HEK293 (cell line): ENCODE measurements around the gene SMARCD1.

Source experiments
- BCL11B ChIP-seq: fragments of 450-650 bp; formaldehyde crosslinking; IDR thresholded peaks from 2 replicates; pipeline ENCODE4 v1.5.1; 2016; ENCODE audit warnings: low read depth, missing biosample characterization, missing genetic modification characterization
- GFI1B ChIP-seq: fragments of 450-650 bp; formaldehyde crosslinking; IDR thresholded peaks from 2 replicates; pipeline ENCODE4 v1.5.1; 2016; ENCODE audit warnings: missing biosample characterization, missing genetic modification characterization
- HOXC10 ChIP-seq: sonication (generic); formaldehyde crosslinking; IDR thresholded peaks from 2 replicates; pipeline ENCODE4 v1.8.1; 2023; ENCODE audit warnings: mild to moderate bottlenecking, missing genetic modification reagents
- KLF7 ChIP-seq: fragments of 450-650 bp; formaldehyde crosslinking; IDR thresholded peaks from 2 replicates; pipeline ENCODE4 v1.5.1; 2016; ENCODE audit warnings: missing biosample characterization, missing genetic modification characterization, borderline replicate concordance
- MZF1 ChIP-seq: fragments of 450-650 bp; formaldehyde crosslinking; IDR thresholded peaks from 2 replicates; pipeline ENCODE4 v1.5.1; 2017; ENCODE audit warnings: missing biosample characterization, missing genetic modification characterization, borderline replicate concordance
- SP2 ChIP-seq: fragments of 450-650 bp; formaldehyde crosslinking; IDR thresholded peaks from 2 replicates; pipeline ENCODE4 v1.5.1; 2016; ENCODE audit warnings: missing biosample characterization, missing genetic modification characterization
- ZBTB17 ChIP-seq: fragments of 450-650 bp; formaldehyde crosslinking; IDR thresholded peaks from 2 replicates; pipeline ENCODE4 v1.5.1; 2016; ENCODE audit warnings: missing biosample characterization, missing genetic modification characterization
- ZBTB7A ChIP-seq: fragments of 450-650 bp; formaldehyde crosslinking; IDR thresholded peaks from 2 replicates; pipeline ENCODE4 v1.5.1; 2016; ENCODE audit warnings: low read depth, missing biosample characterization, missing genetic modification characterization
- ZNF114 ChIP-seq: fragments of 450-650 bp; formaldehyde crosslinking; IDR thresholded peaks from 2 replicates; pipeline ENCODE4 v1.5.0; 2017; ENCODE audit warnings: missing biosample characterization, missing genetic modification characterization
- ZNF133 ChIP-seq: fragments of 450-650 bp; formaldehyde crosslinking; IDR thresholded peaks from 2 replicates; pipeline ENCODE4 v1.5.1; 2016; ENCODE audit warnings: missing biosample characterization, missing genetic modification characterization
- ZNF138 ChIP-seq: fragments of 450-650 bp; formaldehyde crosslinking; IDR thresholded peaks from 2 replicates; pipeline ENCODE4 v1.5.1; 2016; ENCODE audit warnings: missing biosample characterization, missing genetic modification characterization, borderline replicate concordance
- ZNF184 ChIP-seq: fragments of 450-650 bp; IDR thresholded peaks from 2 replicates; pipeline ENCODE4 v1.5.1; 2018; ENCODE audit warnings: missing biosample characterization, mild to moderate bottlenecking, missing genetic modification characterization
- ZNF292 ChIP-seq: fragments of 450-650 bp; formaldehyde crosslinking; IDR thresholded peaks from 2 replicates; pipeline ENCODE4 v1.5.1; 2016; ENCODE audit warnings: low read depth, missing biosample characterization, missing genetic modification characterization, borderline replicate concordance
- ZNF302 ChIP-seq: fragments of 450-650 bp; formaldehyde crosslinking; IDR thresholded peaks from 2 replicates; pipeline ENCODE4 v1.5.1; 2016; ENCODE audit warnings: missing biosample characterization, missing genetic modification characterization, low read depth
- ZNF560 ChIP-seq: fragments of 450-650 bp; formaldehyde crosslinking; IDR thresholded peaks from 2 replicates; pipeline ENCODE4 v1.5.1; 2017; ENCODE audit warnings: missing biosample characterization, missing genetic modification characterization, borderline replicate concordance
- ZNF843 ChIP-seq: fragments of 450-650 bp; formaldehyde crosslinking; IDR thresholded peaks from 2 replicates; pipeline ENCODE4 v1.5.1; 2016; ENCODE audit warnings: missing biosample characterization, missing genetic modification characterization
- ZSCAN16 ChIP-seq: fragments of 450-650 bp; formaldehyde crosslinking; IDR thresholded peaks from 2 replicates; pipeline ENCODE4 v1.5.1; 2016; ENCODE audit warnings: missing biosample characterization, missing genetic modification characterization
- TF ChIP-seq, protein P1 (sequence below): fragments of 450-650 bp; formaldehyde crosslinking; IDR thresholded peaks from 2 replicates; pipeline ENCODE4 v1.5.1; 2016; ENCODE audit warnings: missing biosample characterization, missing genetic modification characterization
- TF ChIP-seq, protein P2 (sequence below): fragments of 450-650 bp; formaldehyde crosslinking; IDR thresholded peaks from 2 replicates; pipeline ENCODE4 v1.5.1; 2017; ENCODE audit warnings: missing biosample characterization, missing genetic modification characterization
- TF ChIP-seq, protein P3 (sequence below): fragments of 450-650 bp; formaldehyde crosslinking; IDR thresholded peaks from 2 replicates; pipeline ENCODE4 v1.5.1; 2016; ENCODE audit warnings: missing biosample characterization, missing genetic modification characterization
- TF ChIP-seq, protein P4 (sequence below): fragments of 450-650 bp; formaldehyde crosslinking; IDR thresholded peaks from 2 replicates; pipeline ENCODE4 v1.5.1; 2016; ENCODE audit warnings: missing biosample characterization, missing genetic modification characterization
- TF ChIP-seq, protein P5 (sequence below): fragments of 450-650 bp; formaldehyde crosslinking; IDR thresholded peaks from 2 replicates; pipeline ENCODE4 v1.5.1; 2016; ENCODE audit warnings: missing biosample characterization, missing genetic modification characterization, low read depth
- TF ChIP-seq, protein P6 (sequence below): fragments of 450-650 bp; formaldehyde crosslinking; conservative IDR thresholded peaks from 2 replicates; pipeline ENCODE4 v1.5.1; 2016; ENCODE audit warnings: low read depth, missing biosample characterization, missing genetic modification characterization

SMARCD1 gene

DNA sequence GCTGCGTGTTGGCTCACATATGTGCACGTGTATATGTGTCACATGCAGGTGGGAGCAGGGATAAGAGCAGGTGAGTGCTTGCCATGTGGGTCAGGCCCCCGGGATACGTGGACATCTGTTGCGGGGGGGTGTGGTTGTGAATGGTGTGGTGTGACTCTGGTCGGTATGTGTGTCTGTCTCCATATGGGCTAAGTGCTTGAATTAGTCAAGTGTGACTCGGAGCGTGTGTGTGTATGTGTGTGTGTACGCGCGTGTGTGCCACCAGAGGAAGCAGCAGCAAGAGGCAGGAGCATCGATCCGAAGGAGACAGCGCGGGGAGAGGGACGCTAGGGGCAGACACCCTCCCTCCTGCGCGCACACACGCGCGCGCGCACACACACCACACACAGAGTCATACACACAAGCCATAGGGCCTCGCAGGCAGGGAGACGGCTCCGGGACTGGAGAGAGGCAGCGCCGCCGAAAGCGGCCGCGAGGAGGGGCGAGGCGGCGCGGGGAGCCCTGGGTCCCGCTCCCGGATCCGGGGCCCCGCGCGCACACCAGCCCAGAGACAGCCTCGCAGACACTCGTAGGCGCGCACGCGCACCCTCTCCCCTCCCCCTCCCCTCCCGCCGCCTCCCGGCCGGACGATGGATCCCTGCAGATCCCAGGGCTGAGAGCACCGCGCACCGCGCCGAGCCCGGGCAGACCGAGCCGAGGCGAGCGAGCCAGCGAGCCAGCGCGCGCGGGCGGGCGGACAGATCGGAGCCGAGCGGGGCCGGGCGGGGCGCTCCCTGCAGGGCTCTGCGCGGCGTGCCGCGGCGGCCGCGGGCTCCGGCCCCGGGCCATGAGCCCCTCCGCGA lies 27.9 kb upstream of the SMARCD1 start, which contains the start of gene ASIC1 (continued):
- no peak for TF ChIP-seq ZBTB7A (tag by site-specific recombination)
- TF ChIP-seq ZNF184 (tag by site-specific recombination): no peak
- TF ChIP-seq, protein P1, sequence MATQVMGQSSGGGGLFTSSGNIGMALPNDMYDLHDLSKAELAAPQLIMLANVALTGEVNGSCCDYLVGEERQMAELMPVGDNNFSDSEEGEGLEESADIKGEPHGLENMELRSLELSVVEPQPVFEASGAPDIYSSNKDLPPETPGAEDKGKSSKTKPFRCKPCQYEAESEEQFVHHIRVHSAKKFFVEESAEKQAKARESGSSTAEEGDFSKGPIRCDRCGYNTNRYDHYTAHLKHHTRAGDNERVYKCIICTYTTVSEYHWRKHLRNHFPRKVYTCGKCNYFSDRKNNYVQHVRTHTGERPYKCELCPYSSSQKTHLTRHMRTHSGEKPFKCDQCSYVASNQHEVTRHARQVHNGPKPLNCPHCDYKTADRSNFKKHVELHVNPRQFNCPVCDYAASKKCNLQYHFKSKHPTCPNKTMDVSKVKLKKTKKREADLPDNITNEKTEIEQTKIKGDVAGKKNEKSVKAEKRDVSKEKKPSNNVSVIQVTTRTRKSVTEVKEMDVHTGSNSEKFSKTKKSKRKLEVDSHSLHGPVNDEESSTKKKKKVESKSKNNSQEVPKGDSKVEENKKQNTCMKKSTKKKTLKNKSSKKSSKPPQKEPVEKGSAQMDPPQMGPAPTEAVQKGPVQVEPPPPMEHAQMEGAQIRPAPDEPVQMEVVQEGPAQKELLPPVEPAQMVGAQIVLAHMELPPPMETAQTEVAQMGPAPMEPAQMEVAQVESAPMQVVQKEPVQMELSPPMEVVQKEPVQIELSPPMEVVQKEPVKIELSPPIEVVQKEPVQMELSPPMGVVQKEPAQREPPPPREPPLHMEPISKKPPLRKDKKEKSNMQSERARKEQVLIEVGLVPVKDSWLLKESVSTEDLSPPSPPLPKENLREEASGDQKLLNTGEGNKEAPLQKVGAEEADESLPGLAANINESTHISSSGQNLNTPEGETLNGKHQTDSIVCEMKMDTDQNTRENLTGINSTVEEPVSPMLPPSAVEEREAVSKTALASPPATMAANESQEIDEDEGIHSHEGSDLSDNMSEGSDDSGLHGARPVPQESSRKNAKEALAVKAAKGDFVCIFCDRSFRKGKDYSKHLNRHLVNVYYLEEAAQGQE (tag by site-specific recombination): no peak; the same call in 1 of the 2 replicates
- TF ChIP-seq ZNF292 (tag by site-specific recombination): no peak
- TF ChIP-seq, protein P2, sequence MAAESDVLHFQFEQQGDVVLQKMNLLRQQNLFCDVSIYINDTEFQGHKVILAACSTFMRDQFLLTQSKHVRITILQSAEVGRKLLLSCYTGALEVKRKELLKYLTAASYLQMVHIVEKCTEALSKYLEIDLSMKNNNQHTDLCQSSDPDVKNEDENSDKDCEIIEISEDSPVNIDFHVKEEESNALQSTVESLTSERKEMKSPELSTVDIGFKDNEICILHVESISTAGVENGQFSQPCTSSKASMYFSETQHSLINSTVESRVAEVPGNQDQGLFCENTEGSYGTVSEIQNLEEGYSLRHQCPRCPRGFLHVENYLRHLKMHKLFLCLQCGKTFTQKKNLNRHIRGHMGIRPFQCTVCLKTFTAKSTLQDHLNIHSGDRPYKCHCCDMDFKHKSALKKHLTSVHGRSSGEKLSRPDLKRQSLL (tag by site-specific recombination): peak; percentile 46
- peak; percentile 94 for TF ChIP-seq ZBTB17 (tag by site-specific recombination)
- no peak for TF ChIP-seq ZNF138 (tag by site-specific recombination)
- TF ChIP-seq ZNF302 (tag by site-specific recombination): no peak
- no peak for TF ChIP-seq BCL11B (tag by site-specific recombination)
- TF ChIP-seq SP2 (tag by site-specific recombination): no peak
- no peak for TF ChIP-seq GFI1B (tag by site-specific recombination)
- TF ChIP-seq HOXC10: no peak
- no peak for TF ChIP-seq ZNF133 (tag by site-specific recombination)
- TF ChIP-seq, protein P3, sequence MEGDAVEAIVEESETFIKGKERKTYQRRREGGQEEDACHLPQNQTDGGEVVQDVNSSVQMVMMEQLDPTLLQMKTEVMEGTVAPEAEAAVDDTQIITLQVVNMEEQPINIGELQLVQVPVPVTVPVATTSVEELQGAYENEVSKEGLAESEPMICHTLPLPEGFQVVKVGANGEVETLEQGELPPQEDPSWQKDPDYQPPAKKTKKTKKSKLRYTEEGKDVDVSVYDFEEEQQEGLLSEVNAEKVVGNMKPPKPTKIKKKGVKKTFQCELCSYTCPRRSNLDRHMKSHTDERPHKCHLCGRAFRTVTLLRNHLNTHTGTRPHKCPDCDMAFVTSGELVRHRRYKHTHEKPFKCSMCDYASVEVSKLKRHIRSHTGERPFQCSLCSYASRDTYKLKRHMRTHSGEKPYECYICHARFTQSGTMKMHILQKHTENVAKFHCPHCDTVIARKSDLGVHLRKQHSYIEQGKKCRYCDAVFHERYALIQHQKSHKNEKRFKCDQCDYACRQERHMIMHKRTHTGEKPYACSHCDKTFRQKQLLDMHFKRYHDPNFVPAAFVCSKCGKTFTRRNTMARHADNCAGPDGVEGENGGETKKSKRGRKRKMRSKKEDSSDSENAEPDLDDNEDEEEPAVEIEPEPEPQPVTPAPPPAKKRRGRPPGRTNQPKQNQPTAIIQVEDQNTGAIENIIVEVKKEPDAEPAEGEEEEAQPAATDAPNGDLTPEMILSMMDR: peak; percentile 97
- TF ChIP-seq, protein P4, sequence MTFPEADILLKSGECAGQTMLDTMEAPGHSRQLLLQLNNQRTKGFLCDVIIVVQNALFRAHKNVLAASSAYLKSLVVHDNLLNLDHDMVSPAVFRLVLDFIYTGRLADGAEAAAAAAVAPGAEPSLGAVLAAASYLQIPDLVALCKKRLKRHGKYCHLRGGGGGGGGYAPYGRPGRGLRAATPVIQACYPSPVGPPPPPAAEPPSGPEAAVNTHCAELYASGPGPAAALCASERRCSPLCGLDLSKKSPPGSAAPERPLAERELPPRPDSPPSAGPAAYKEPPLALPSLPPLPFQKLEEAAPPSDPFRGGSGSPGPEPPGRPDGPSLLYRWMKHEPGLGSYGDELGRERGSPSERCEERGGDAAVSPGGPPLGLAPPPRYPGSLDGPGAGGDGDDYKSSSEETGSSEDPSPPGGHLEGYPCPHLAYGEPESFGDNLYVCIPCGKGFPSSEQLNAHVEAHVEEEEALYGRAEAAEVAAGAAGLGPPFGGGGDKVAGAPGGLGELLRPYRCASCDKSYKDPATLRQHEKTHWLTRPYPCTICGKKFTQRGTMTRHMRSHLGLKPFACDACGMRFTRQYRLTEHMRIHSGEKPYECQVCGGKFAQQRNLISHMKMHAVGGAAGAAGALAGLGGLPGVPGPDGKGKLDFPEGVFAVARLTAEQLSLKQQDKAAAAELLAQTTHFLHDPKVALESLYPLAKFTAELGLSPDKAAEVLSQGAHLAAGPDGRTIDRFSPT (tag by site-specific recombination): 0 out of 2 replicates have a peak, but pooled peaks have one; percentile 11
- no peak for TF ChIP-seq KLF7 (tag by site-specific recombination)
- TF ChIP-seq, protein P5, sequence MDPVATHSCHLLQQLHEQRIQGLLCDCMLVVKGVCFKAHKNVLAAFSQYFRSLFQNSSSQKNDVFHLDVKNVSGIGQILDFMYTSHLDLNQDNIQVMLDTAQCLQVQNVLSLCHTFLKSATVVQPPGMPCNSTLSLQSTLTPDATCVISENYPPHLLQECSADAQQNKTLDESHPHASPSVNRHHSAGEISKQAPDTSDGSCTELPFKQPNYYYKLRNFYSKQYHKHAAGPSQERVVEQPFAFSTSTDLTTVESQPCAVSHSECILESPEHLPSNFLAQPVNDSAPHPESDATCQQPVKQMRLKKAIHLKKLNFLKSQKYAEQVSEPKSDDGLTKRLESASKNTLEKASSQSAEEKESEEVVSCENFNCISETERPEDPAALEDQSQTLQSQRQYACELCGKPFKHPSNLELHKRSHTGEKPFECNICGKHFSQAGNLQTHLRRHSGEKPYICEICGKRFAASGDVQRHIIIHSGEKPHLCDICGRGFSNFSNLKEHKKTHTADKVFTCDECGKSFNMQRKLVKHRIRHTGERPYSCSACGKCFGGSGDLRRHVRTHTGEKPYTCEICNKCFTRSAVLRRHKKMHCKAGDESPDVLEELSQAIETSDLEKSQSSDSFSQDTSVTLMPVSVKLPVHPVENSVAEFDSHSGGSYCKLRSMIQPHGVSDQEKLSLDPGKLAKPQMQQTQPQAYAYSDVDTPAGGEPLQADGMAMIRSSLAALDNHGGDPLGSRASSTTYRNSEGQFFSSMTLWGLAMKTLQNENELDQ (tag by site-specific recombination): no peak
- TF ChIP-seq ZNF843 (tag by site-specific recombination): 0 out of 2 replicates have a peak, but pooled peaks have one; percentile 32
- no peak for TF ChIP-seq ZNF114 (tag by site-specific recombination)
- no peak for TF ChIP-seq MZF1
- TF ChIP-seq, protein P6, sequence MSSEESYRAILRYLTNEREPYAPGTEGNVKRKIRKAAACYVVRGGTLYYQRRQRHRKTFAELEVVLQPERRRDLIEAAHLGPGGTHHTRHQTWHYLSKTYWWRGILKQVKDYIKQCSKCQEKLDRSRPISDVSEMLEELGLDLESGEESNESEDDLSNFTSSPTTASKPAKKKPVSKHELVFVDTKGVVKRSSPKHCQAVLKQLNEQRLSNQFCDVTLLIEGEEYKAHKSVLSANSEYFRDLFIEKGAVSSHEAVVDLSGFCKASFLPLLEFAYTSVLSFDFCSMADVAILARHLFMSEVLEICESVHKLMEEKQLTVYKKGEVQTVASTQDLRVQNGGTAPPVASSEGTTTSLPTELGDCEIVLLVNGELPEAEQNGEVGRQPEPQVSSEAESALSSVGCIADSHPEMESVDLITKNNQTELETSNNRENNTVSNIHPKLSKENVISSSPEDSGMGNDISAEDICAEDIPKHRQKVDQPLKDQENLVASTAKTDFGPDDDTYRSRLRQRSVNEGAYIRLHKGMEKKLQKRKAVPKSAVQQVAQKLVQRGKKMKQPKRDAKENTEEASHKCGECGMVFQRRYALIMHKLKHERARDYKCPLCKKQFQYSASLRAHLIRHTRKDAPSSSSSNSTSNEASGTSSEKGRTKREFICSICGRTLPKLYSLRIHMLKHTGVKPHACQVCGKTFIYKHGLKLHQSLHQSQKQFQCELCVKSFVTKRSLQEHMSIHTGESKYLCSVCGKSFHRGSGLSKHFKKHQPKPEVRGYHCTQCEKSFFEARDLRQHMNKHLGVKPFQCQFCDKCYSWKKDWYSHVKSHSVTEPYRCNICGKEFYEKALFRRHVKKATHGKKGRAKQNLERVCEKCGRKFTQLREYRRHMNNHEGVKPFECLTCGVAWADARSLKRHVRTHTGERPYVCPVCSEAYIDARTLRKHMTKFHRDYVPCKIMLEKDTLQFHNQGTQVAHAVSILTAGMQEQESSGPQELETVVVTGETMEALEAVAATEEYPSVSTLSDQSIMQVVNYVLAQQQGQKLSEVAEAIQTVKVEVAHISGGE (tag by site-specific recombination): peak; percentile 49
- no peak for TF ChIP-seq ZNF560 (tag by site-specific recombination)
- TF ChIP-seq ZSCAN16 (tag by site-specific recombination): 0 out of 2 replicates have a peak, but pooled peaks have one; percentile 54
